Kasumi-1 (cell line): ENCODE measurements around the gene NUAK1.

ENCODE experiments used
- DNase-seq, 2 experiments: peaks; one replicate each; lab custom pipeline; 2025; lab: John Stamatoyannopoulos, UW

Gene NUAK1

GRCh38 chr12:106109168-106109910 lies 29.4 kb downstream of the NUAK1 start:
- DNase-seq = no peak

GRCh38 chr12:106108185-106108835 lies 30.4 kb downstream of the NUAK1 start:
- DNase-seq = no peak

GRCh38 chr12:106107566-106107965 lies 31.2 kb downstream of the NUAK1 start:
- no peak for DNase-seq

DNA sequence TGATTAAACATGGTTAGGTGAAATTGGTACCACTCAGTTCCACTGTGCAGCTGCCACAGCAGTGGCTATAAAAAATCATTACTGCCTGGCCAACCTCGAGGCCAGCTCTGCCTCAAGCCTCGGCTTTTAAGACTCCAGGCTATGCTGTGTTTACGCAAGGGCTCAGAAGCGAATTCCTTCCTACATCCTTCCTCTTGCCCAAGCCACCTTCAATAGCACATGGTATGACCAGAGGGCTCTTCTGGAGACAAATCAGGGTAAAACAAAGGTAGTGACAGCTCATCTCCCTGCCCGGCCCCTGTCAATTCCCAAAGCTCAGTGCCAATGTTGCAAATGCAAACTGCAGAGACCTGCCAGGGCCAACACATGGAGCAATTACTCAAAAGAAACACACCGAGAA lies 31.9 kb downstream of the NUAK1 start:
- DNase-seq = no peak

- DNase-seq = no peak
Observed at GRCh38 chr12:106106061-106106566, 32.6 kb downstream of the NUAK1 start.

GRCh38 chr12:106101803-106102202 lies 37.0 kb downstream of the NUAK1 start:
- DNase-seq = no peak

DNA sequence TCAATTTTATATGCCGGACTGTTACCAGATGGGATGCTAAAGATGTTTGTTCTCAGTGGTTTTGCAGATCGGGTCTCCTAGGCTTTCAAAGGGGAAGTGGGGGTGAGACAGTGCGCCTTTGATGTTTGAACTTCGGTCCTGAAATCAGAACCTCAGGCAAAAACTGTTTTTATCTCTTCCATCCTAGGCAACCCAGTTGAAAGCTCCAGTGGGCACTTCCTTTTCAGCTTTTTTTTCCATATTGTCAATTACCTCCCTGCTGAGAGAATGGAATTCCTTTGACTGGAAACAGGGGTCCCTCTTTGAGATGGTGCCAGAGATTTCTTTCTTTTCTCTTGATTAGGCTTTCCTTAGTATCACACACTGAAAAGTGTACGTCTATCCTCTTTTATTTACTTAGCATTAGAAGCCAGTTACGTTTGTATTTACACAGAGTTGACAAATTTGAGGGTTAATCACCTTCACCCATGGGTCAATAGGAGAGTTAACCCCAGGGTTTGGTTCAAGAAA lies 40.0 kb downstream of the NUAK1 start:
- DNase-seq = no peak

- DNase-seq = no peak
Observed at GRCh38 chr12:106097011-106097410, 41.7 kb downstream of the NUAK1 start.

DNA sequence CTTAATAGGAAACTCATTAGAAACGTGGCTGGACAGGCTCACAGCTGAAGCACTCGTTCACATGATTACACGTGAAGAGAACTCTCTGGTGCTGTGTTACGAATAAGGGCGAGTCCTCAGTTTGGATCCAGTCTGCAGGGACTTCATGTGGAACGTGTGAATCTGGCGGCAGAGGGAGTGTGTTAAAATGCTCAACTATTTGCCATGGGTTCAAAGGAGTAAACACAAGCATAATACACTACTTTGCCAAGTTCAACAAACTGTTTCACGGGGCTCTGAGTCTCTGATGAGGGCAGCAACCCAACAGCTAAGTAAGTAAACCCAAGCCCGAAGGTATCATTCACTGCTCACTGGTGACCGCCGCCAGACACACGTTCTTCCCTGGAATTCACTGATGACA lies 42.4 kb downstream of the NUAK1 start:
- DNase-seq = no peak

- no peak for DNase-seq
Observed at GRCh38 chr12:106094304-106094703, 44.5 kb downstream of the NUAK1 start.

DNA sequence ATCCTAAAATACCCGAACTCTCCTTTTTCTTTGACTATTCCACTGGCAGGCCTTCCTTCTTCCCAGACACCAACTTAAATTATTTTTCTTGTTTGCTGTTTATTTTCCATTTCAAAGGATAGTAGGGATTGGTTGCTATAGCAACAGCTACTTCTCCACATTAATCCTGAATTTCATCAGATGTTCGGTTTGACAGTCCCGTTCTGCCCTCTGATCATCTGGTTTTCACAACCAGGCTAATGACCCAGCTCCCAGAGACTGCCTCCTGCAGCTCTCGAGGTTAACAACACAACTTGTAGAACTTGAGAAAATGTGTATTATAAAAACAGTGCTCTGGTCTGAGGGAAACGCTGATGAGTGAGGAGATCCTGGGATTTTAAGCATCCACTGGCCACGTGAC lies 45.5 kb downstream of the NUAK1 start:
- DNase-seq = no peak

GRCh38 chr12:106091446-106091820 lies 47.3 kb downstream of the NUAK1 start:
- no peak for DNase-seq

DNA sequence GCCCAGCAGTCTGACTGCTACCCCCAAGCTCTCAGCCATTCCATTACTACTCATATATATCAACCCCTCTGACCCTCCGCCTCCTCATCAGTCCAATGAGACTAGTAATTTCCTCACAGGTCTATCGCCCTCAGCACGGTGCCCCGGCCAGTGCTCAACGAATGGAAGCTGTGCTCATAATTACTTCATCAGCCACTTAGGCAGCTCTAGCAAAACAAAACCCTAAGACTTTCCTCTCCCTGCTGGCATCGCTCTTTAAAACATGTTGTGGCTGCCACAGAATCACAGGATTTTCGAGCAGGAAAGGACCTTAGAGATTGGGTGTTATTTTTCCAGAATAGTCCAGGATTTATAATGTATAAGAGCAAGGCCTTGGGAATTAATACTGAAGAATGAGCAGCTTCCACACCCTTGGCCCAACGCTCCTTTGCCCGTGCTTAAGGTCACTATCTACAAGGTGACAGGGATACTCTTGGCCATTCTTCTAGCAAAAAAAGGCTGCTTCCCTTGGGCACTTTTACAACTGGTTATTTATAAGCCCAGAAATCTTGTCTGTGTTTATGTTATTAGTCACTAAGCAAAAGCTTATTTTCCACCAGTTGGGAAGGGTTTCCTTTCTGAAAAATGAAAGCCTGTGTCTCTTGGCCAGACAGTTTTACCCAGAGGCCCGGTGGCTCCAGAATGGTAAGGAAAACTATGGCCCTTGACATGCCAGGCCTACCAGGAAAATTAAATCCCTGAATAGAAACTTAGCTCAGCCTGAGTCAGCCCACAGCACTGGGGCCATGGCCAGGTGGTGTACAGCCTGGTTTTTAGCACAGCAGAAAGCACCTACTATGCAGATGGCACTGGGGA lies 47.9 kb downstream of the NUAK1 start:
- DNase-seq = no peak

GRCh38 chr12:106089935-106090334 lies 48.8 kb downstream of the NUAK1 start:
- DNase-seq = no peak

- DNase-seq = no peak
Observed at GRCh38 chr12:106088811-106089485, 49.8 kb downstream of the NUAK1 start.

DNA sequence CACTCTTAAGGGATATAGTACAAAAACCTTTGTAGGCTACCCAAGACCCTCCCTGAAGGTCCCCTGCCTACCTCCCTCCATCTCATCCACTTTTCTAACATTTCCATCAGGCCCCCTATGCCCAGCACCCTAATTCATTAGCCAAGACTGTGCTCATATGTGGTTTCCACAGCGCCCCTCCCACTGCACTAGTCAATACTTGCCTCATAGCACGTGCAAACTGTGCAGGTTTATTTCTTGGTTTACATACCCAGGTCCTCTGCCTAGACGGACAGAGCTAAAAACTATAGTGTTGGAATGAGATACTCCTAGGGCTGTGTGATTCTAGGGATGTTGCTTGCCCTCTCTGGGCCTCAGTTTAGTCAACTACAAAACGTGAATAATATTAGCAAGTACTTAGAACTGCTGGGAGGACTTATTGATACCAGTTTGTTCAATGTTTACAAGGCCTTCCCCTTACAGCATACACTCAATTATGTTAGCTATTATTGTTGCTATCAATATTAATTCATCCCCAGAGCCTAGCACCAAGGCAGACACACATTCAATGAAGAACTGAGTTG lies 50.4 kb downstream of the NUAK1 start:
- no peak for DNase-seq

DNA sequence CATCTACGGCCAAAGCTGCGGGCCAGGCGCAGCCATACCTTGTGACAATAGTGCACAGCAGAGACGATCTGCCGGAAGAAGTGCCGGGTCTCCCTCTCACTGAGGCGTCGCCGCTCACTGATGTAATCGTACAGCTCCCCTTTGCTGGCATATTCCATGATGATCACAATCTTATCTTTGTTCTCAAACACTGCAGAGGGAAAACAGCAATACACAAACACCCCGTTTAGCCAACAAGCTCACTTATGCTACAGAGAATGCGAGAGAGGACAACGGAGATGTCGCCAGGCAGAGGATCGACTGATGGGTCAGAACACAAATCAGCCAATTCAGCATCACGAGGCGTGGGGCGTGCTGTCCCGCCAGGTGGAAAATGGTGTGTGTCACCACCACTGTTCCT lies 52.1 kb downstream of the NUAK1 start:
- DNase-seq = no peak

DNA sequence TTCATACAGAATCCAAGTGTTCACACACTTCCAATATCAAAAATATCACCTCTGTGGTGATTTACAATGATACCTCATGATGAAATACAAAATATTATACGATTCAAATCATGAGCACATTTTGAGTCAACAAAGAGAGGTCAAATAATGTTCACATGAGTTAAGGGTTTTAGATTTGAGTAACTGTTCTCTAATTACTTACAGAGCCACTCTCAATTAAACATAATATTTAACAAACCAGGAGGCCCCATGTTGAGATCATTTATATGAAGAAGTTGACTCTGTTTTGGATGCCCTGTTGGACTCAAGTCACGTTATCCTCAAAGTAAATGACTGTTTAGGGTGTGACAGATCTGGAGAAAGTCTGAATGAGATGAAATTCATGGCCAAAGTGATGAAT lies 53.5 kb downstream of the NUAK1 start:
- DNase-seq = no peak

DNA sequence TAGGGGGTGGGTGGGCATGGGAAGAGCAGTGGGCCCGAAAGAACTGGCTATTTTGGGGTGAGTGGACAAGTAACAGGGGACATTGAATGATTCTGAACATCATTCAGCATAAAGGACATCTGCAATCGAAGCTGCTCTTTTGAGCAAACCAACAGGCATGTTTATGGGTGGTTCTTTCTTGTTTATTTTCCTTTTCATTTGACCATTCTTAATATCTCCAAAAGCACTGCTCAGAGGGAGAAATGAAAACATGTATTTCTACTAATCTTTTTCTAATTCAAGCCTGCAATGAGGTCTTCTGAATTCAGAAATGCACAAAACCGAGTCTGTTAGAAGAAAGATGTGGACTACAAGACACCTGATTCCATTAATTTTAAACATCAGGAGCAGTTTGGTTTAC lies 54.0 kb downstream of the NUAK1 start:
- DNase-seq = no peak

- no peak for DNase-seq
Observed at GRCh38 chr12:106084014-106084671, 54.6 kb downstream of the NUAK1 start.
